ENCODE results near the gene FBLN2.

DNA sequence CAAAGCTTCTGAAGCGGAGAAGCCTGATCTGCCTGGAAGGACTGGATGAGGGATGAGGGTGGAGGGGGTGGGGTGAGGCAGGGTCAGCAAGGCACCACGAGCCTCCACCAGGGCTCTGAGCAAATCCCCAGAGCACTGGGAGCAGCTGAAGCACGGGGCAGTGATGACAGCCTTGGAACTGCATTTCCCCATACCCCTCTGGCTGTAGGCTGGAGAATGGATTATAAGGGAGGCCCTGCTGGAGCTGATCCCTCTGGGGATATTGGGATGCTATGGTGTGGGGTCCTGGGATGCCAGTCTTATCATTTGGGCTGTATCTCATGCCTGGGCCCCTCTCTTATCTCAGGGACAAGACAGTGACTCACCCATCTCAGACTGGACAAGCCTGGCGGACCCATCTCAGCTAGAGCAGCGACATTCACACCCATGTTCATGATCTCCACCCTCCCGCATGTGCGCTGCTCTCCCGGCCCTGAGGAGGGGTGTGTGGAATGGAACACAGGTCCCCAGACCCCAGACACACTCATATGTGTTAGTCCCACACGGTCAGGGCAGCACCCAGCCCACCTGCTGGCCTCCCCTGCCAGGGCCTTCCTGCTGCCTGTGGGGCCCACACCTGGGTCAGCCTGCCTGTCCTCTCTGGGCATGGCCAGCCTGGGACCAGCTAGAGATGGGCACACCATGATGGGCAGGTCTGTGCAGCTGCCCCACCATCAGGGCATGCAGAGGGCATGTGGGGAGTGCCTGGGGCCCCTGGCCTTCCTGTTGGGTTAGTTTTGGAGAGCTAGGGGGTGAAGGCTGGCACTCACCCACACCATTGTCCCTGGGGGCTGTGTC is 97.1 kb downstream of the FBLN2 start:
- no peak for TF ChIP-seq CTCF (IDR thresholded peaks at IDR 0.05)
- no peak for TF ChIP-seq POLR2A (IDR thresholded peaks at IDR 0.05)

Measured in Peyer's patch (tissue), 4 donors.